ENCODE measurements around the gene CNIH3.
A peak's percentile ranks its signal among the peaks of the same experiment; 100 is the strongest.
"Not testable (repeated sequence)": the region's sequence is repeated elsewhere in the genome, so short reads cannot be mapped to it uniquely, and the experiment has no call there.

Gene CNIH3

GRCh38 chr1:224690576-224690975 lies 74.5 kb downstream of the CNIH3 start:
- DNase-seq: no peak

GRCh38 chr1:224691148-224691925 lies 75.2 kb downstream of the CNIH3 start:
- DNase-seq: no peak

- DNase-seq: no peak
These were observed 78.9 kb downstream of the CNIH3 start for GRCh38 chr1:224694969-224695368.

GRCh38 chr1:224696021-224696420 lies 79.9 kb downstream of the CNIH3 start:
- no peak for DNase-seq

- DNase-seq: peak; percentile 53 to 89 (median 57)
These were observed 81.0 kb downstream of the CNIH3 start for GRCh38 chr1:224696891-224697765.

GRCh38 chr1:224698015-224698451 lies 81.9 kb downstream of the CNIH3 start:
- DNase-seq: peak in 1 of 3 experiments; percentile 16

- DNase-seq: peak in 1 of 3 experiments; percentile 6
These were observed 84.9 kb downstream of the CNIH3 start for GRCh38 chr1:224700918-224701531.

GRCh38 chr1:224703702-224704101 lies 87.6 kb downstream of the CNIH3 start:
- peak in 2 of 3 experiments; percentile 8 to 19 for DNase-seq

- no peak for DNase-seq
These were observed 88.1 kb downstream of the CNIH3 start for GRCh38 chr1:224704107-224704735.

GRCh38 chr1:224705578-224705977 lies 89.5 kb downstream of the CNIH3 start:
- no peak for DNase-seq

GRCh38 chr1:224707843-224708725 lies 92.0 kb downstream of the CNIH3 start:
- DNase-seq: no peak

GRCh38 chr1:224710196-224710595 lies 94.1 kb downstream of the CNIH3 start:
- DNase-seq: no peak

GRCh38 chr1:224711231-224711756 lies 95.2 kb downstream of the CNIH3 start:
- not testable (repeated sequence) for DNase-seq

GRCh38 chr1:224711876-224712275 lies 95.8 kb downstream of the CNIH3 start:
- DNase-seq: no peak

- DNase-seq: no peak
These were observed 97.1 kb downstream of the CNIH3 start for GRCh38 chr1:224713228-224713627.

GRCh38 chr1:224714553-224714952 lies 98.4 kb downstream of the CNIH3 start:
- no peak for DNase-seq

GRCh38 chr1:224718470-224719053 lies 102.4 kb downstream of the CNIH3 start:
- DNase-seq: no peak

- DNase-seq: no peak
These were observed 103.6 kb downstream of the CNIH3 start for GRCh38 chr1:224719716-224720115.

GRCh38 chr1:224720216-224720615 lies 104.1 kb downstream of the CNIH3 start:
- no peak for DNase-seq

- DNase-seq: peak in 2 of 3 experiments; percentile 8 to 65
These were observed 104.9 kb downstream of the CNIH3 start for GRCh38 chr1:224721000-224721399.

- no peak for DNase-seq
These were observed 106.7 kb downstream of the CNIH3 start for GRCh38 chr1:224722838-224723237.

Data from NCI-H1417 (cell line).